GM12891 (cell line): ENCODE results near the gene LNPEP.

Experiments
- PAX5 ChIP-seq: IDR thresholded peaks from 2 replicates; pipeline ENCODE4 v1.6.1; 2011; ENCODE audit warnings: low read length, moderate library complexity, mild to moderate bottlenecking; ENCODE audit not compliant: insufficient read depth, severe bottlenecking
- POLR2A ChIP-seq: IDR thresholded peaks from 2 replicates; pipeline ENCODE4 v1.6.1; 2011; ENCODE audit warnings: low read depth, low read length, control low read depth
- POLR2AphosphoS5 ChIP-seq: IDR thresholded peaks from 2 replicates; pipeline ENCODE4 v1.6.1; 2011; ENCODE audit warnings: low read depth, low read length, control low read depth
- POU2F2 ChIP-seq: IDR thresholded peaks from 2 replicates; pipeline ENCODE4 v1.6.1; 2011; ENCODE audit warnings: low read depth, mild to moderate bottlenecking, control low read depth, low read length, moderate library complexity
- SPI1 ChIP-seq: IDR thresholded peaks from 2 replicates; pipeline ENCODE4 v1.6.1; 2011; ENCODE audit warnings: low read depth, low read length, control low read depth
- TAF1 ChIP-seq: IDR thresholded peaks from 2 replicates; pipeline ENCODE4 v1.6.1; 2011; ENCODE audit warnings: low read depth, low read length, control low read depth

DNA sequence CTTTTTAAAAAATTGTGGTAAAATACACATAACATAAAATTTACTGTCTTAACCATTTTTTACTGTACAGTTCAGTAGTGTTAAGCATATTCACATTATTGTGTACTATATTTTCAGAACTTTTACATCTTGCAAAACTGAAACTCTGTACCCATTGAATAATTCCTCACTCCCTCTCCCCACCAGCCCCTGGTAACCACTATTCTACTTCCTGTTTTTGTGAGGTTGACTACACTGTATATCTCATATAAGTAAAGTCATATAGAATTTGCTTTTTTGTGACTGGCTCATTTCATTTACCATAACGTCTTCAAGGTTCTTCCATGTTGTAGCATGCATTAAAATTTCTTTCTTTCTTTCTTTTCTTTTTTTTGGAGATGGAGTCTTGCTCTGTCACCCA, 87.0 kb downstream of the LNPEP start:
- TF ChIP-seq POLR2A (no peak), POLR2AphosphoS5 (no peak), SPI1 (peak; percentile 39; the same call in 1 of the 2 replicates), POU2F2 (no peak), TAF1 (no peak), PAX5 (no peak)
